Loucy (cell line): ENCODE results near the gene COG2.

Experiments
- EZH2phosphoT487 ChIP-seq: fragments of 200-600 bp; IDR thresholded peaks from 2 replicates; pipeline ENCODE4 v1.6.1; 2018; ENCODE audit warnings: antibody characterized with exemption, mild to moderate bottlenecking, moderate library complexity, borderline replicate concordance
- TF ChIP-seq, protein P1 (sequence below): fragments of 200-600 bp; sonication (generic); conservative IDR thresholded peaks from 2 replicates; pipeline ENCODE4 v1.5.1; 2014; ENCODE audit warnings: mild to moderate bottlenecking, antibody characterized with exemption, low read length

DNA sequence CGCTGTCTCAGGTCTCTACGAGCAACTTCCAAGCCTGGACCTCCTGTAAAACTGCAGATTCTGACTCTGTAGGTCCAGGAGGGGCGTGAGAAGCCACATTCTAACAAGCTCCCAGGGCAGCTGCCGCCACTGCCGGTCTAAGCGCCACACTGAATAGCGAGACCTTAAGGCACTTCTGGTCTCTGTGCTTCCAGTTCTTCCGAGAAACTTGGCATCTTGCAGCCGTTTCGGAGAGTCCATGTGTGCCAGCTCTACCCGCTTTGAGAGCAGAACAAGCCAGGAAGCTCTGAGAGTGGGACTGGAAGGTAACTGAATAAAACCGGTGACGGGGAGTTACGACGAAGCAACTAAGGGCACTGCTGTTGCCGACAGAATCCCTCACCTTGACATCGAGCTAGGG is 59.2 kb downstream of the COG2 start:
- TF ChIP-seq, protein P1, sequence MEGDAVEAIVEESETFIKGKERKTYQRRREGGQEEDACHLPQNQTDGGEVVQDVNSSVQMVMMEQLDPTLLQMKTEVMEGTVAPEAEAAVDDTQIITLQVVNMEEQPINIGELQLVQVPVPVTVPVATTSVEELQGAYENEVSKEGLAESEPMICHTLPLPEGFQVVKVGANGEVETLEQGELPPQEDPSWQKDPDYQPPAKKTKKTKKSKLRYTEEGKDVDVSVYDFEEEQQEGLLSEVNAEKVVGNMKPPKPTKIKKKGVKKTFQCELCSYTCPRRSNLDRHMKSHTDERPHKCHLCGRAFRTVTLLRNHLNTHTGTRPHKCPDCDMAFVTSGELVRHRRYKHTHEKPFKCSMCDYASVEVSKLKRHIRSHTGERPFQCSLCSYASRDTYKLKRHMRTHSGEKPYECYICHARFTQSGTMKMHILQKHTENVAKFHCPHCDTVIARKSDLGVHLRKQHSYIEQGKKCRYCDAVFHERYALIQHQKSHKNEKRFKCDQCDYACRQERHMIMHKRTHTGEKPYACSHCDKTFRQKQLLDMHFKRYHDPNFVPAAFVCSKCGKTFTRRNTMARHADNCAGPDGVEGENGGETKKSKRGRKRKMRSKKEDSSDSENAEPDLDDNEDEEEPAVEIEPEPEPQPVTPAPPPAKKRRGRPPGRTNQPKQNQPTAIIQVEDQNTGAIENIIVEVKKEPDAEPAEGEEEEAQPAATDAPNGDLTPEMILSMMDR: no peak
- no peak for TF ChIP-seq EZH2phosphoT487
